Testis (tissue), 2 donors: Measurements from ENCODE around the gene ZFYVE27.

Experiments
- CTCF ChIP-seq, 3 experiments: fragments of 450-650 bp in 2 of 3; fragments of 200-600 bp in 1 of 3; sonication (generic) in 1 of 3; IDR thresholded peaks; one replicate each; pipeline ENCODE4 v1.5.1; 2016 to 2019; ENCODE audit warnings: antibody characterized with exemption in 3 of 3, mild to moderate bottlenecking in 2 of 3, moderate library complexity in 1 of 3
- POLR2A ChIP-seq: fragments of 450-650 bp; IDR thresholded peaks from one replicate; pipeline ENCODE4 v1.6.1; 2017; ENCODE audit warnings: antibody characterized with exemption, mild to moderate bottlenecking, moderate library complexity

- TF ChIP-seq CTCF (IDR thresholded peaks at IDR 0.05) (no peak), POLR2A (no peak)
Measured at GRCh38 chr10:97771055-97771891, 34.3 kb downstream of the ZFYVE27 start.
